Retinal pigment epithelial cell (primary cell): Measurements from ENCODE around the gene TAF11.
"Not testable (repeated sequence)": the region's sequence is repeated elsewhere in the genome, so short reads cannot be mapped to it uniquely, and the experiment has no call there.

ENCODE experiments used
- DNase-seq: peaks from one replicate; pipeline ENCODE4 v3.0.0-alpha.2; 2010; ENCODE audit warnings: low read depth
- H3K4me3 ChIP-seq: 2 replicates; pipeline ENCODE4 v1.5.1; 2011; ENCODE audit warnings: mild to moderate bottlenecking, low read length, control low read depth, moderate library complexity
- TF ChIP-seq, protein P1 (sequence below): conservative IDR thresholded peaks from 2 replicates; pipeline ENCODE4 v1.5.1; 2011; ENCODE audit warnings: low read depth, low read length, control low read depth, inconsistent platforms

TAF11 gene

DNA sequence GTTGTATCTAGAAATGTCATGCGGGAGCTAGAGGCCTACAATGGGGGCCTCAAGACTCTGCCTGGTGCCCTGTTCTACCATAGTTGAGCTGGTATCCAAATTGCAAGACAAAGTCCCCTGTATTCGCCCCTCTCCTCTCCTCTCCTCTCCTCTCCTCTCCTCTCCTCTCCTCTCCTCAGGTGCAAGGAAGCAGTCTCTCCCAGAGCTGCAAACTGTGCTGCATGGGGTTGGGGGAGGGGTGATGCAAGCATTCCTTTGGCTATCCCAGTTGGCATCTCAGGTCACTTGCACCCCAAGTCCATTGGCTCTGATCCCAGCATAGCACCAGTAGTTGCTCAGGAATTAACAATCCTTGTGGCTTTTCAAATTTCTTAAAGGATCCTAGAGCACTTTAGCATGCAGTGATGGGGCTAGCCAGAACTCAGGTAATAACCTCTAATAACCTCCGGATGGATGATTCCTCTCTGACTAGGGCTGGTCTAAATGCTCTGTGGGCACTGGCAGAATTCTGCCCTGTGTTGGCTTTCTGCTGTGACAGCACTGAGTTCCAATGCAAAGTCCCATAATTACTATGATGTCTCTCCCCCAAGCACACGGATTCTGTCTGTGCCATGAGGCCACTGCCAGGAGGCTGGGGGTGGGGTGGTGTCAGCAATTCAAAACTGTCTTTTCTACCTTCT is 35.3 kb downstream of the TAF11 start:
- H3K4me3 ChIP-seq, result no peak overlapping the region
- peak; percentile 11 for DNase-seq
- TF ChIP-seq, protein P1, sequence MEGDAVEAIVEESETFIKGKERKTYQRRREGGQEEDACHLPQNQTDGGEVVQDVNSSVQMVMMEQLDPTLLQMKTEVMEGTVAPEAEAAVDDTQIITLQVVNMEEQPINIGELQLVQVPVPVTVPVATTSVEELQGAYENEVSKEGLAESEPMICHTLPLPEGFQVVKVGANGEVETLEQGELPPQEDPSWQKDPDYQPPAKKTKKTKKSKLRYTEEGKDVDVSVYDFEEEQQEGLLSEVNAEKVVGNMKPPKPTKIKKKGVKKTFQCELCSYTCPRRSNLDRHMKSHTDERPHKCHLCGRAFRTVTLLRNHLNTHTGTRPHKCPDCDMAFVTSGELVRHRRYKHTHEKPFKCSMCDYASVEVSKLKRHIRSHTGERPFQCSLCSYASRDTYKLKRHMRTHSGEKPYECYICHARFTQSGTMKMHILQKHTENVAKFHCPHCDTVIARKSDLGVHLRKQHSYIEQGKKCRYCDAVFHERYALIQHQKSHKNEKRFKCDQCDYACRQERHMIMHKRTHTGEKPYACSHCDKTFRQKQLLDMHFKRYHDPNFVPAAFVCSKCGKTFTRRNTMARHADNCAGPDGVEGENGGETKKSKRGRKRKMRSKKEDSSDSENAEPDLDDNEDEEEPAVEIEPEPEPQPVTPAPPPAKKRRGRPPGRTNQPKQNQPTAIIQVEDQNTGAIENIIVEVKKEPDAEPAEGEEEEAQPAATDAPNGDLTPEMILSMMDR, result no peak

DNA sequence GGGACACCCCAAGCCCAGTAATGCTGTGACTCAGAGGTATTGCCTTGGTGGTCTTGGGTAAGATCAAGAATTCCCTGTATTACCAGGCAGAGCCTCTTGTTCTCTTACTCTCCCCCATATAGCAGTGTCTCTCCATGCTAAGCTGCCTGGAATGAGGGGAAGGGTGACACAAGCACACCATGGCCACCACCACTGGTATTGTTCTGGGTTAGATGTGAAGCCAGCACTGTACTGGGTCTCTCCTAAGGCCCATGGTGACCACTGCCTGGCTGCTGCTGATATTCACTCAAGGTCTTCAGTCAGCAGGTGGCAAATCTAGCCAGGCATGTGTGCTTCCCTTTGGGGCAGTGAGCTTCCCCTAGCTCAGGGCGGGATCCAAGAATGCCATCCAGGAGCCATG is 36.5 kb downstream of the TAF11 start:
- no peak overlapping the region for H3K4me3 ChIP-seq
- TF ChIP-seq, protein P1, result no peak
- no peak for DNase-seq

DNA sequence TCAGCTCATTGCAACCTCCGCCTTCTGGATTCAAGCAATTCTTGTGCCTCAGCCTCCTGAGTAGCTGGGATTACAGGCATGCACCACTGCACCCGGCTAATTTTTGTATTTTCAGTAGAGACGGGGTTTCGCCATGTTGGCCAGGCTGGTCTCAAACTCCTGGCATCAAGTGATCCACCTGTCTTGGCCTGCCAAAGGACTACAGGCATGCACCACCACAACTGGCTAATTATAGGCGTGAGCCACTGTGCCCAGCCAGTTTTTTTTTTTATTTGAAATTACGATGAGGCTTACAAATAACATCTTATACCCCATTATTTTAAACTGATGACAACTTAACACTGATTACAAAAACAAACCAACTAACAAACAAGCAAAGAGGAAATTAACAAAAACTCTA is 38.8 kb downstream of the TAF11 start:
- not testable (repeated sequence) for DNase-seq, H3K4me3 ChIP-seq

DNA sequence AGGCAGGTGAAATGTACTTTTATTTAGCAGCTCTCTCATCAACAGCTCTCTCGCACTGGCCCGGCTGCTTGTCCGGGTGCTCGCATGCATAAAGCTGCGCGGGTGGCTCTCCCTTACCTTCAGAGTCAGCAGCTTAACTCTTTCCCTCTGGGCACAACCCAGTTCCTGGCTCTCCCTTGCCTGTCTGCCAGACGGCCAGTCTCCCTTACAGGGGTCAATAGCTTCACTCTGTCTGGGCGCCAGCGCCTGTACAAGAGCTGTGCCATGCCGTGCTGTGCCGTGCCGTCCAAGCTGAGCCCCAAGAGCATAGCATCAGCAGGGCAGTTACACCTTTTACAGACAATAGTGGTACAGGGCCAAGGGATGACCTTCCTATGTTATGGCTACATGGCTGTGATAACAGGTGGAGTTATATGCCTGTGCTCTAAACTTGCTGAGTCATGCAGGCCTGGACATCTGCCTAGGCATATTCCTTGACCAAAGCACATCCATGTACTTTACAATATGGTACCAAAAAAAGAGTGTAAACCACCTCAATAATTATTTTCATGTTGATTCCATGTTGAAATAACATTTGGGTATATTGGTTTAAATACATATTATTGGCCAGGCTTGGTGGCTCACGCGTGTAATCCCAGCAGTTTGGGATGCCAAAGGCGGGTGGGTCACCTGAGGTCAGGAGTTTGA is 48.0 kb downstream of the TAF11 start:
- TF ChIP-seq, protein P1, result no peak
- H3K4me3 ChIP-seq, result no peak overlapping the region
- DNase-seq, result no peak

DNA sequence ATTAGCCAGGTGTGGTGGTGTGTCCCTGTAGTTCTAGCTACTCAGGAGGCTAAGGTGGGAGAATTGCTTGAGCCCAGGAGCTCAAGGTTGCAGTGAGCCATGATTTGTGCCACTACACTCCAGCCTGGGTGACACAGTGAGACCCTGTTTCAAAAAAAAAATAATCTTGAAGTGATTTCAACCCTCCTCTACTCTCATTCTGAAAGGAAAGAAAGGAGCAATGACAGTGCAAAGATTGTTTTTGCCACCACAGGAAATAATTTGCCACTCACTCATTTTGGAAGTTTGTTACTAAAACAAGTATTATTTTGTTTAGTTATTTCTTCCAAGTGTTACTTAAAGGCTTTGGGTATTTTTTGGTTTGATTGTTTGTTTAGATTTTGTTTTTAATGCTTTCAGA is 50.3 kb downstream of the TAF11 start:
- H3K4me3 ChIP-seq, result no peak overlapping the region
- no peak for DNase-seq
- TF ChIP-seq, protein P1, result no peak

DNA sequence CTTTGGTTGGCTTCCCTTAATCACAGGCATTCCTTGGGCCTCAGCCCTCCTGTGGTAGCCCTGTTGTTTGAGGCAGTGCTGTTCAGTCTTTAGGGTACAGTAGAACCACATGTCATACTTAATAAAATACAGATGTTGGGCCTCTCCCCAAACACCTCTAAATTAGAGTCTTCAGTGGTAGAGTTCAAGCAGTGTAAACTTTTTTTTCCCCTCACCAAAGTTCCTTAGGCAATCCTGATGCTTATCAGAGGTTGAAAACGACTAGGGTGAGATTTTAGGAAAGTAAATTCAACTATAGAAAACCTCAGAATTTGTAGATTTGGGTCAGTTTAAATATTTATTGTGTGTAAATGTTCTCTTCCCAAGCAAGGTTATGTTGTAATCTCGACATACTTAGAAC is 51.4 kb downstream of the TAF11 start:
- no peak overlapping the region for H3K4me3 ChIP-seq
- TF ChIP-seq, protein P1, result no peak
- DNase-seq, result no peak

DNA sequence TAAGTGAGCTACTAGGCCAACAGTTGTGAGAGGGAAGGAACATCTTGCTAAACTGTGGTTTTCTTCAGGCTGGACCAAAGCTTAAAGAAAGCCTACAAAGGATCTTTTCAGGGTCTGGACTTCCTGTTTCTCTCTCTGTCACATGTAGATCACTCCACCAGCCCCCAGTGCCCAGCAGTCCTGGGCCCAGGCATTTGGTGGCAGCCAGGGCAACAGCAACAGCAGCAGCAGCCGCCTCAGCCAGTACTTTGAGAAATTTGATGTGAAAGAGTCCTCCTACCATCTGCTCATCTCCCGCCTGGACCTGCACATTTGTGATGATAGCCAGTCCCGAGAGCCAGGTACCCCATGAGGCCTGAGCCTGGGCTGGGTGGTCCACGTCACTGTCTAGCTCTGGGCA is 51.8 kb downstream of the TAF11 start:
- DNase-seq, result no peak
- H3K4me3 ChIP-seq, result no peak overlapping the region
- TF ChIP-seq, protein P1, result no peak
